PC-3 (cell line): Measurements from ENCODE around the gene NOP14.

Experiments used
- CTCF ChIP-seq: fragments of 300-600 bp; sonication (generic); conservative IDR thresholded peaks from 2 replicates; pipeline ENCODE4 v1.5.1; 2017; ENCODE audit warnings: antibody characterized with exemption, low read depth, mild to moderate bottlenecking, low read length
- EZH2phosphoT487 ChIP-seq: fragments of 300-600 bp; sonication (generic); IDR thresholded peaks from 2 replicates; pipeline ENCODE4 v1.6.1; 2018; ENCODE audit warnings: mild to moderate bottlenecking, antibody characterized with exemption, low read length, borderline replicate concordance

GRCh38 chr4:2932321-2932950 is 30.8 kb downstream of the NOP14 start:
- no peak for TF ChIP-seq CTCF
- no peak for TF ChIP-seq EZH2phosphoT487
